SK-N-MC (cell line): ENCODE measurements around the gene ZNF587B.
"Not testable (repeated sequence)": the region's sequence is repeated elsewhere in the genome, so short reads cannot be mapped to it uniquely, and the experiment has no call there.

ENCODE experiments used
- DNase-seq: peaks from one replicate; pipeline ENCODE4 v3.0.0-alpha.2; 2011; ENCODE audit warnings: low read depth, low spot score
- H3K27ac ChIP-seq: fragments of 200-600 bp; sonication (generic); 2 replicates; pipeline ENCODE4 v1.5.1; 2016; ENCODE audit warnings: mixed run types
- H3K36me3 ChIP-seq: fragments of 200-600 bp; sonication (generic); 2 replicates; pipeline ENCODE4 v1.6.1; 2017; ENCODE audit warnings: antibody characterized with exemption, low read length, mixed read lengths; ENCODE audit not compliant: insufficient read depth
- H3K4me3 ChIP-seq: fragments of 200-600 bp; sonication (generic); 2 replicates; pipeline ENCODE4 v1.5.1; 2016
- H3K9ac ChIP-seq: fragments of 200-600 bp; sonication (generic); 2 replicates; pipeline ENCODE4 v1.8.0; 2017; ENCODE audit warnings: mixed run types, mixed read lengths; ENCODE audit not compliant: insufficient read length
- H3K9me3 ChIP-seq: fragments of 200-600 bp; sonication (generic); 2 replicates; pipeline ENCODE4 v1.6.1; 2017; ENCODE audit warnings: low read depth, mild to moderate bottlenecking, antibody characterized with exemption, low read length, moderate library complexity, mixed read lengths
- EZH2 ChIP-seq: fragments of 200-600 bp; sonication (generic); IDR thresholded peaks from one replicate; pipeline ENCODE4 v1.6.1; 2017; ENCODE audit warnings: antibody characterized with exemption
- FOXP2 ChIP-seq: optimal IDR thresholded peaks from 2 replicates; pipeline ENCODE3; 2011; ENCODE audit warnings: mild to moderate bottlenecking, moderate library complexity; ENCODE audit not compliant: insufficient read depth; ENCODE audit errors: extremely low read length, control extremely low read depth
- POLR2AphosphoS5 ChIP-seq: IDR thresholded peaks from 2 replicates; pipeline ENCODE4 v1.6.1; 2012; ENCODE audit warnings: mild to moderate bottlenecking, low read depth, low read length, borderline replicate concordance

The ZNF587B gene

DNA sequence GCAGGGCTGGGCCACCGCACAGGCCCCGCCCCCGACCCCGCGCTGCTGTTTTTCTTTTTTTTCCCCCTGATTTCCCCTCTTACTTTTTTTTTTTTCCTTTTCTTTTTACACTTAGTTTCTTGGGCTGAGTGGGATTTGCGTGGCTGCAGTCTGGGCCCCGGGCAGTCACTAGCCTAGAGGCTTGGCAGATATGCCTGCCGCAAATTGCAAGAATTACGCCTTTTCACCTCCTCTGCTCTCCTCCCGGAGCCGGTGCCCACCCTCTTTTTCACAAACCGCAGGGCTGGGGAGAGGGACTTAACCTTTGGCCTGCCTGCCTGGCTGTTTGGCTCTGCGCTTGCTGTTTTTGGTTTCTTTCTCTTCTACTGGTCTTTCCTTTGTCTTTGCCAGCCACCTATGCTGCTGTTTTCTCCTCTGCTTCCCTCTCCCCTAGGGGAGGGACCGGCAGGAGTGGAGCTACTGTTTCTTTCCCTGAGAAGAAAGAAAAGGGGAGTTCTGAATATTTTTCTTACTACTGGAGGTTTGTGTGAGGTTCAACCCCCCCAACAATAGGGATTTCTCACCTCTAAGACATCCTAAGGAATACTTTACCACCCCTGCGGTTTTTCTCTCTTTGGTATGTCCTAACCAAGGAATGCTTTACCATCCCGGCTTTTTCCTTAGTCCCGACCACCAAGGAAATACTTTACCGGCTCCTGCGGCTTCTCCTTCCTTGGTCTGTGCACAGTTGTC is 26.3 kb upstream of the ZNF587B start:
- no peak for TF ChIP-seq EZH2
- TF ChIP-seq FOXP2: no peak
- TF ChIP-seq POLR2AphosphoS5: peak; percentile 30; the same call in 1 of the 2 replicates
- peak; percentile 50 for DNase-seq
- no peaks in the 10 kb centered on the region for H3K9me3 ChIP-seq
- H3K27ac ChIP-seq: peak overlapping the region; percentile 96
- H3K36me3 ChIP-seq: peaks cover 20% of the 10 kb centered on the region; the same call in 1 of the 2 replicates
- peak overlapping the region; percentile 87 for H3K4me3 ChIP-seq
- peak overlapping the region; percentile 89 for H3K9ac ChIP-seq

DNA sequence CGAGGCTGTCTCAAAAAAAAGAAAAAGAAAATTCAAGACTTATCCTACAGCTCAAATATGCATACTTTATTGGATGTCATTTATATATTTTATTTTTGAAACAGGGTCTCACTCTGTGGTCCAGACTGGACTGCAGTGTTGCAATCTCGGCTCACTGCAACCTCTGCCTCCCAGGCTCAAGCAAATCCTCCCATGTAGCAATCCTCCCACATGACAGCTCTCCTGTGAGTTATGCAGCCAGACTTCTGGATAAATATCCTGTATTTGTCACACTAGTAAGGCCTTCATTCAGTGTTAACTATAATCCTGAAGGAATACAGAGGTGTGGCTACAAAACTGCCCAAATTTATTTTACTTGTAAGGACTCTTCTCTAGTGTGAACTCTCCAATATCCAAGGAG is 22.6 kb upstream of the ZNF587B start:
- DNase-seq: no peak
- H3K9ac ChIP-seq: no peak overlapping the region
- H3K4me3 ChIP-seq: no peak overlapping the region
- no peak for TF ChIP-seq EZH2
- no peak for TF ChIP-seq POLR2AphosphoS5
- TF ChIP-seq FOXP2: no peak
- no peaks in the 10 kb centered on the region for H3K9me3 ChIP-seq
- H3K27ac ChIP-seq: no peak overlapping the region
- peaks cover 33% of the 10 kb centered on the region; the same call in 1 of the 2 replicates for H3K36me3 ChIP-seq

DNA sequence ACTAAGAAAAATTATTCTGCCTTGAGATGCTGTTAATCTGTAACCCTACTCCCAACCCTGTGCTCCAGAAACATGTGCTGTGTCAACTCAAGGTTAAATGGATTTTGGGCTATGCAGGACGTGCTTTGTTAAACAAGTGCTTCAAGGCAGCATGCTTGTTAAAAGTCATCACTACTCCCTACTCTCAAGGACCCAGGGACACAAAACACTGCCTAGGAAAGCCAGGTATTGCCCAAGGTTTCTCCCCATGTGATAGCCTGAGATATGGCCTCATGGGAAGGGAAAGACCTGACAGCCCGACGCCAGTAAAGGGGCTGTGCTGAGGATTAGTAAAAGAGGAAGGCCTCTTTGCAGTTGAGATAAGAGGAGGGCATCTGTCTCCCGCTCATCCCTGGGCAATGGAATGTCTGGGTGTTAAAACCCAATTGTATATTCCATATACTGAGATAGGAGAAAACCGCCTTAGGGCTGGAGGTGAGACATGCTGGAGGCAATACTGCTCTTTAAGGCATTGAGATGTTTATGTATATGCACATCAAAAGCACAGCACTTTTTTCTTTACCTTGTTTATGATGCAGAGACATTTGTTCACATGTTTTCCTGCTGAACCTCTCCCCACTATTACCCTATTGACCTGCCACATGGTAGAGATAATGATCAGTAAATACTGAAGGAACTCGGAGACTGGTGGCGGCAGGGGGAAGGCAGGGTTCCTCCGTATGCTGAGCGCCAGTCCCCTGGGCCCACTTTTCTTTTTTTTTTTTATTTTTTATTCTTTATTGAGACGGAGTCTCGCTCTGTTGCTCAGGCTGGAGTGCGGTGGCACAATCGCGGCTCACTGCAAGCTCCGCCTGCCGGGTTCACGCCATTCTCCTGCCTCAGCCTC is 19.4 kb upstream of the ZNF587B start:
- H3K36me3 ChIP-seq: peaks cover 30% of the 10 kb centered on the region; the same call in 1 of the 2 replicates
- not testable (repeated sequence) for H3K4me3 ChIP-seq

DNA sequence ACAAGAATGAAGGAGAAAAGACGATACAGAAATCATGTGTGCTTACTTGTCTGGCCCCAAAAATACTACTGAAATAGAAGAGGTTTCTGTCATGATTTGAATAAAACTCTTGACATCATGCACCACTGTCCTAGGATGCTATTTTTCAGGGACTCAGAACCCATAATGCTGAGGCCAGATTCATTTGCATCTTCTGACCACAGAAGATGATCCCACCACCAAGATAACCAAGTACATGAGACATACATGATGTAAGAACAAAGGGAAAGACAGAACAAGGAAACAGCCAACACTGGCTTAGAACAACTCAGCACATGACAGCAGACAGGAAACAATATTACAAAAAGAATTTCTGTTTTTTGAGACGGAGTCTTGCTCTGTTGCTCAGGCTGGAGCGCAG is 17.9 kb upstream of the ZNF587B start:
- TF ChIP-seq EZH2 (no peak), FOXP2 (no peak), POLR2AphosphoS5 (no peak)
- no peaks in the 10 kb centered on the region for H3K9me3 ChIP-seq
- peaks cover 27% of the 10 kb centered on the region; the same call in 1 of the 2 replicates for H3K36me3 ChIP-seq
- no peak overlapping the region for H3K9ac ChIP-seq
- H3K27ac ChIP-seq: no peak overlapping the region
- no peak for DNase-seq
- H3K4me3 ChIP-seq: no peak overlapping the region

More for the DNA sequence above, 19.4 kb upstream of the ZNF587B start:
- not testable (repeated sequence) for H3K9me3 ChIP-seq, H3K27ac ChIP-seq, DNase-seq, H3K9ac ChIP-seq

DNA sequence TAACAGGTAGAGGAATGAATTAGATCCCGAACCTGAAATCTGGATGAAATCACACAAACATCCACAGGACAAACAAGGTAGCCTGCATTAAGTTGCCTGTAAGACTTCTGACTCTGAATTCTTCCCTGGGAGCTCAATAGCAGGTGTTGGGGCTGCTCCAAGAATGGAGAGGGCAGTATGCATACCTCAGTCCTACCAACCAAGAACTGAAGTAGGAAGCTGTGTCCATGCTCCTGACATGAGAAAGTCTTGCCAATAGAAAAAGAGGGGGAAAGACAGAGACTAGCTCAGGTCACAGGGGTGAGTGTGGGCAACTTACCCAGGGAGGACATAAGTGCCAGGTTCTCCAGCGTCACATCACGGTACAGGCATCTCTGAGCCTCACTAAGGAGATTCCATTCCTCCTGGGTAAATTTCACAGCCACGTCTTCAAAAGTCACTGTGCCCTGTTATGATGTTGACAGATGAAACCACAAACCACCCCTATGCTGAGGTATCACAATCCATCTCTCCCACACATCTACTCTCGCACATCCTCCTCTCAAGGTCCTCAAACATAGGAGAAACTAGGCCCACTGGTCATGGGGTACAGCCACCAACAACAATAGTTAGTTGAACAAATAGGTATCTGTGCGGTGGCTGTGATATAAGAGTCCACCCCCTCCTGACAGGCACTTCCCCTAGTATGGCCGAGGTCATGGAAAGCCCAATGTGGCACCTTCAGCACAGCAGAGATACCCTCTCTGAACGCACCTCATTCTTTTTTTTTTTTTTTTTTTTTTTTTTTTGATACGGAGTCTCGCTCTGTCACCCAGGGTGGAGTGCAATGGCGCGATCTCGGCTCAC is 16.9 kb upstream of the ZNF587B start:
- H3K36me3 ChIP-seq: peaks cover 17% of the 10 kb centered on the region; the same call in 1 of the 2 replicates
- not testable (repeated sequence) for H3K9ac ChIP-seq, H3K9me3 ChIP-seq, H3K27ac ChIP-seq, DNase-seq
- peak overlapping the region; percentile 93; the same call in 1 of the 2 replicates for H3K4me3 ChIP-seq

DNA sequence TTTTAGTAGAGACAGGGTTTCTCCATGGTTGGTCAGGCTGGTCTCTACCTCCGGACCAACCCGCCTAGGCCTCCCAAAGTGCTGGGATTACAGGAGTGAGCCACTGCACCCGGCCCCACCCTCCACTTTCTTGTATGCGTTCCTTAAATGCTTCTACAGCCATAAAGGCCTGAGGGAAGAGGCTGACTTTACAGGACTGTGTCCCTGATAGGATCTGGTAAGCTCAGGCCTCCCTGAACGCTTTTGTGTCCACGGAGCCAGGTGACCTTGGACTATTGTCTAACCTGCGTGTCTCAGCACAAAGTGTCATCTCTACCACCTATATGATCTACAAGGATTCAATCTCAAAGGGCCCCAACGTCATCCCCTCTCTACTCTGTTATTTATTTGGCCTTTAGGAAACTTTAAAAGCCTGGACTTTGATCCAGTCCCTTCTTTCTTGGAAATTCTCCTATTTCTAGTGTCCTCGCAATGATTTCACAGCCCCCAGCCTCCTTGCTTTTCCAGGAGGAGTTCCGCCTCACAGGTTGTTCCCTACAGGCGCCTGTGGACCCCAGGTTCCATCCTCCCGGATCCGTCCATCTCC is 16.1 kb upstream of the ZNF587B start:
- no peaks in the 10 kb centered on the region for H3K9me3 ChIP-seq
- H3K9ac ChIP-seq: peak overlapping the region; percentile 83
- TF ChIP-seq POLR2AphosphoS5: no peak
- no peak for TF ChIP-seq FOXP2
- TF ChIP-seq EZH2: no peak
- DNase-seq: no peak
- H3K36me3 ChIP-seq: peaks cover 11% of the 10 kb centered on the region; the same call in 1 of the 2 replicates
- H3K27ac ChIP-seq: no peak overlapping the region
- peak overlapping the region; percentile 93 for H3K4me3 ChIP-seq

DNA sequence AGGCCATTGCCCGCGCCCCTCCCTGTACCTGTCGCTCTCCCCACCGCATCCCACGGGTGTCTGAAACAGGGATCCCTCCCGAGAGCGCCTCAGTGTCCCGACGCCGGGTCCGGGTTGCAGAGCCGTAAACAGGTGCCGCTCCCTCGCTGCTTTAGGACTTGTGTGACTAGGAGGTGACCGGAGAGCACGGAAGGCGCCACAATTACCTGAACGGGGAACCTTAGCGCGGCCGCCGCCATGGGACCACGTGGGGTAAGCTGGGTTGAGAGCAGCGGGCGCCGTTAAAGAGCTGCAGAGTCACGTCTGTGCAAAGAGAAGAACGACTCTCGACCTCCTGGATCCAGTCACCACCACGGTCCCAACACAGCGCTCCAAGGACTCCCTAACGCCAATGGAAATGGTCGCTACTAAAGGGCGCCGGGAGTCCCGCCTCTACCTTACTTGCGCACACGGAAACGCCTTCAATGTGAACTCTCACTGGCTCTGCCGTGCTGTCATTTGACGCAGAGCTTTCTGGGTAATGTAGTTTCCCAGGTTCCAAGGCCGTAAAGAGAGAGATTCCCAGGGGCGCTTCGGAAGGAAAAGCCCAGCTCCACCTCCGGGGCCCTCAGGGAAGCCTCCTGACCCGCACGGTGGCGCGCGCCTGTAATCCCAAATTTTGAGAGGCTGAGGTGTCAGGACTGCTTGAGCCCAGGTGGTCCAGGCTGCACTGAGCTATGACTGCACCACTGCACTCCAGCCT is 15.4 kb upstream of the ZNF587B start, which contains the start of gene ZNF552:
Gene ZNF552, minus strand, starts transcription at position 409 of the 742 bp plus-strand sequence. Its CDS starts 170 bp downstream, at position 239.
- H3K36me3 ChIP-seq: peaks cover 5% of the 10 kb centered on the region; the same call in 1 of the 2 replicates
- TF ChIP-seq FOXP2 (no peak), POLR2AphosphoS5 (peak; percentile 93), EZH2 (no peak)
- H3K4me3 ChIP-seq: peak within 1 kb of the TSS; percentile 93
- no peak within 1 kb of the TSS for H3K27ac ChIP-seq
- H3K9me3 ChIP-seq: no peaks in the 10 kb centered on the region
- peak; percentile 75 for DNase-seq
- peak within 1 kb of the TSS; percentile 83 for H3K9ac ChIP-seq
